ENCODE measurements around the gene ZSCAN1.
"Not testable (repeated sequence)": the region's sequence is repeated elsewhere in the genome, so short reads cannot be mapped to it uniquely, and the experiment has no call there.

The ZSCAN1 gene
- total RNA-seq = 0 to 0.06 (median 0) reads per million in 9 experiments

GRCh38 chr19:58033741-58034476, at the start of gene ZSCAN1:
TSS of gene ZSCAN1 (plus strand) at chr19:58034025. CDS start at chr19:58037837, 3,812 bp downstream.
- H3K27me3 Mint-ChIP-seq = peaks cover 23 to 30% of the 10 kb centered on the region in 2 donors
- no peak within 1 kb of the TSS for H3K27ac Mint-ChIP-seq
- H3K4me3 Mint-ChIP-seq = no peak within 1 kb of the TSS
- ATAC-seq (replicated peaks) = peak; percentile 19
- peaks cover 11 to 24% of the 10 kb centered on the region in 2 donors for H3K9me3 Mint-ChIP-seq
- DNase-seq = no peak
- H3K4me1 Mint-ChIP-seq (ENCODE audit: low read depth in 2 of 2) = peaks cover 0 to 5% of the 10 kb centered on the region in 2 donors
- H3K36me3 Mint-ChIP-seq (ENCODE audit: insufficient read depth) = peaks cover 3% of the 10 kb centered on the region

- H3K4me3 Mint-ChIP-seq = no peak overlapping the region
- peaks cover 15% of the 10 kb centered on the region for H3K36me3 Mint-ChIP-seq (ENCODE audit: insufficient read depth)
- DNase-seq (no peak), ATAC-seq (replicated peaks) (no peak)
- H3K27me3 Mint-ChIP-seq = no peaks in the 10 kb centered on the region
- H3K9me3 Mint-ChIP-seq = peaks cover 20 to 24% of the 10 kb centered on the region in 2 donors
- H3K27ac Mint-ChIP-seq = no peak overlapping the region
- peaks cover 0 to 2% of the 10 kb centered on the region in 2 donors for H3K4me1 Mint-ChIP-seq (ENCODE audit: low read depth in 2 of 2)
Observed at GRCh38 chr19:57992841-57993240, 41.0 kb upstream of the ZSCAN1 start.

- H3K4me3 Mint-ChIP-seq = peak overlapping the region in 1 of 2 donors; percentile 82
- peaks cover 52% of the 10 kb centered on the region for H3K36me3 Mint-ChIP-seq (ENCODE audit: insufficient read depth)
- no peak for ATAC-seq (replicated peaks)
- H3K27ac Mint-ChIP-seq = peak overlapping the region in 1 of 2 donors; percentile 86
- peaks cover 7 to 14% of the 10 kb centered on the region in 2 donors for H3K9me3 Mint-ChIP-seq
- peaks cover 17 to 20% of the 10 kb centered on the region in 2 donors for H3K4me1 Mint-ChIP-seq (ENCODE audit: low read depth in 2 of 2)
- no peak for DNase-seq
- H3K27me3 Mint-ChIP-seq = no peaks in the 10 kb centered on the region
Observed at GRCh38 chr19:58000677-58001076, 33.1 kb upstream of the ZSCAN1 start.

GRCh38 chr19:58001895-58002369, 31.9 kb upstream of the ZSCAN1 start:
- peak overlapping the region; percentile 86 to 97 for H3K27ac Mint-ChIP-seq
- peaks cover 17 to 18% of the 10 kb centered on the region in 2 donors for H3K4me1 Mint-ChIP-seq (ENCODE audit: low read depth in 2 of 2)
- H3K9me3 Mint-ChIP-seq = peaks cover 7 to 15% of the 10 kb centered on the region in 2 donors
- DNase-seq = peak in 1 of 3 experiments; percentile 2
- peak; percentile 15 for ATAC-seq (replicated peaks)
- H3K36me3 Mint-ChIP-seq (ENCODE audit: insufficient read depth) = peaks cover 44% of the 10 kb centered on the region
- H3K4me3 Mint-ChIP-seq = peak overlapping the region; percentile 82 to 89
- no peaks in the 10 kb centered on the region for H3K27me3 Mint-ChIP-seq

GRCh38 chr19:58002384-58003173, 31.2 kb upstream of the ZSCAN1 start, which contains the start of gene ZNF606:
TSS of gene ZNF606 (minus strand) at chr19:58002820. CDS start at chr19:58001319, 1,501 bp downstream.
- ATAC-seq (replicated peaks) = peak; percentile 98
- peak; percentile 78 to 82 (median 79) for DNase-seq
- Mint-ChIP-seq H3K36me3 (ENCODE audit: insufficient read depth) (peaks cover 44% of the 10 kb centered on the region), H3K27me3 (no peaks in the 10 kb centered on the region), H3K9me3 (peaks cover 9 to 22% of the 10 kb centered on the region in 2 donors), H3K27ac (peak within 1 kb of the TSS; percentile 86 to 97), H3K4me3 (peak within 1 kb of the TSS; percentile 82 to 89), H3K4me1 (ENCODE audit: low read depth in 2 of 2) (peaks cover 17 to 19% of the 10 kb centered on the region in 2 donors)

GRCh38 chr19:58003174-58003828, 30.5 kb upstream of the ZSCAN1 start:
- H3K4me1 Mint-ChIP-seq (ENCODE audit: low read depth in 2 of 2) = peaks cover 17 to 19% of the 10 kb centered on the region in 2 donors
- H3K36me3 Mint-ChIP-seq (ENCODE audit: insufficient read depth) = peaks cover 44% of the 10 kb centered on the region
- H3K9me3 Mint-ChIP-seq = peaks cover 13 to 29% of the 10 kb centered on the region in 2 donors
- peak overlapping the region; percentile 86 to 97 for H3K27ac Mint-ChIP-seq
- ATAC-seq (replicated peaks) (no peak), DNase-seq (peak in 1 of 3 experiments; percentile 3)
- H3K27me3 Mint-ChIP-seq = no peaks in the 10 kb centered on the region
- peak overlapping the region; percentile 82 to 89 for H3K4me3 Mint-ChIP-seq

GRCh38 chr19:58007285-58007684, 26.5 kb upstream of the ZSCAN1 start:
- Mint-ChIP-seq H3K4me1 (ENCODE audit: low read depth in 2 of 2) (peaks cover 9% of the 10 kb centered on the region in 2 donors), H3K27me3 (no peaks in the 10 kb centered on the region), H3K9me3 (peaks cover 16 to 30% of the 10 kb centered on the region in 2 donors), H3K36me3 (ENCODE audit: insufficient read depth) (peaks cover 20% of the 10 kb centered on the region), H3K27ac (no peak overlapping the region), H3K4me3 (no peak overlapping the region)
- ATAC-seq (replicated peaks) (no peak), DNase-seq (no peak)

GRCh38 chr19:58008877-58009276, 24.9 kb upstream of the ZSCAN1 start:
- H3K27me3 Mint-ChIP-seq; ATAC-seq (replicated peaks); DNase-seq; H3K4me1 Mint-ChIP-seq (ENCODE audit: low read depth in 2 of 2); H3K27ac Mint-ChIP-seq; H3K4me3 Mint-ChIP-seq: not testable (repeated sequence)
- Mint-ChIP-seq H3K9me3 (peaks cover 22 to 41% of the 10 kb centered on the region in 2 donors), H3K36me3 (ENCODE audit: insufficient read depth) (peaks cover 13% of the 10 kb centered on the region)

- DNase-seq (no peak), ATAC-seq (replicated peaks) (no peak)
- H3K27ac Mint-ChIP-seq = no peak overlapping the region
- H3K4me3 Mint-ChIP-seq = peak overlapping the region in 1 of 2 donors; percentile 38
- peaks cover 18 to 37% of the 10 kb centered on the region in 2 donors for H3K9me3 Mint-ChIP-seq
- peaks cover 4 to 5% of the 10 kb centered on the region in 2 donors for H3K4me1 Mint-ChIP-seq (ENCODE audit: low read depth in 2 of 2)
- peaks cover 0 to 4% of the 10 kb centered on the region in 2 donors for H3K27me3 Mint-ChIP-seq
- peaks cover 9% of the 10 kb centered on the region for H3K36me3 Mint-ChIP-seq (ENCODE audit: insufficient read depth)
Observed at GRCh38 chr19:58009301-58009665, 24.5 kb upstream of the ZSCAN1 start.

GRCh38 chr19:58009666-58010301, 24.0 kb upstream of the ZSCAN1 start:
- peaks cover 4% of the 10 kb centered on the region for H3K36me3 Mint-ChIP-seq (ENCODE audit: insufficient read depth)

GRCh38 chr19:58010507-58010906, 23.3 kb upstream of the ZSCAN1 start:
- Mint-ChIP-seq H3K27ac (no peak overlapping the region), H3K4me3 (peak overlapping the region in 1 of 2 donors; percentile 55), H3K4me1 (ENCODE audit: low read depth in 2 of 2) (peaks cover 0 to 1% of the 10 kb centered on the region in 2 donors)

More at GRCh38 chr19:58009666-58010301, 24.0 kb upstream of the ZSCAN1 start:
- peak overlapping the region in 1 of 2 donors; percentile 68 for H3K27ac Mint-ChIP-seq
- H3K27me3 Mint-ChIP-seq = peaks cover 0 to 4% of the 10 kb centered on the region in 2 donors
- H3K4me1 Mint-ChIP-seq (ENCODE audit: low read depth in 2 of 2) = peaks cover under 1 to 1% of the 10 kb centered on the region in 2 donors
- DNase-seq (peak; percentile 4 to 36 (median 18)), ATAC-seq (replicated peaks) (peak; percentile 83)
- H3K9me3 Mint-ChIP-seq = peaks cover 16 to 32% of the 10 kb centered on the region in 2 donors
- peak overlapping the region in 1 of 2 donors; percentile 55 for H3K4me3 Mint-ChIP-seq

GRCh38 chr19:58014141-58014540, 19.7 kb upstream of the ZSCAN1 start:
- H3K4me1 Mint-ChIP-seq (ENCODE audit: low read depth in 2 of 2) = no peaks in the 10 kb centered on the region
- H3K27me3 Mint-ChIP-seq = peaks cover 0 to 4% of the 10 kb centered on the region in 2 donors
- peaks cover 9 to 14% of the 10 kb centered on the region in 2 donors for H3K9me3 Mint-ChIP-seq
- no peak for DNase-seq
- no peak overlapping the region for H3K4me3 Mint-ChIP-seq
- no peak for ATAC-seq (replicated peaks)
- no peak overlapping the region for H3K27ac Mint-ChIP-seq
- H3K36me3 Mint-ChIP-seq (ENCODE audit: insufficient read depth) = peaks cover 4% of the 10 kb centered on the region

More at GRCh38 chr19:58010507-58010906, 23.3 kb upstream of the ZSCAN1 start:
- no peak for DNase-seq
- Mint-ChIP-seq H3K27me3 (peaks cover 0 to 4% of the 10 kb centered on the region in 2 donors), H3K9me3 (peaks cover 16 to 30% of the 10 kb centered on the region in 2 donors), H3K36me3 (ENCODE audit: insufficient read depth) (peaks cover 4% of the 10 kb centered on the region)
- no peak for ATAC-seq (replicated peaks)
